HCT116 (cell line): ENCODE results near the gene CELF2. TPM values are rescaled to one million over a fixed set of nuclear protein-coding genes. Genes with fewer than 3 reads are reported as not detected.

Experiments used
- ATAC-seq: fragments of 200-7000 bp; cut with Tn5 transposase; 2 replicates; pipeline ENCODE4 v1.9.1; 2020; ENCODE audit warnings: mild to moderate bottlenecking, moderate library complexity
- BruUV-seq: library from RNA; stranded (reverse); fragments of 400-500 nt; replicated peaks from 2 replicates; lab custom pipeline; 2021; lab: Mats Ljungman, UMichigan
- CTCF ChIA-PET: fragments of 300-600 bp; sonication (Branson Sonifier 250); formaldehyde crosslinking; loops from one replicate; lab custom pipeline; 2021; ENCODE audit warnings: antibody characterized with exemption; lab: Charles Lee
- POLR2A ChIA-PET: fragments of 300-600, 350-600 bp; sonication (Branson Sonifier 250); formaldehyde crosslinking; loops from one replicate; lab custom pipeline; 2021; ENCODE audit warnings: antibody characterized with exemption; lab: Charles Lee
- RAD21 ChIA-PET, 2 experiments: fragments of 300-600 bp; sonication (Branson Sonifier 250); formaldehyde crosslinking; loops; one replicate each; lab custom pipeline; 2023; ENCODE audit warnings: low total read pairs in 2 of 2; ENCODE audit not compliant: uncharacterized antibody in 2 of 2, unreplicated experiment in 2 of 2, low non-redundant PET in 1 of 2; lab: Charles Lee
- DNase-seq: peaks from one replicate; pipeline ENCODE4 v3.0.0-alpha.2; 2010; ENCODE audit warnings: low read depth, low spot score
- H2AFZ ChIP-seq: fragments of 200-600 bp; shearing (Covaris generic), sonication (generic); 2 replicates; pipeline ENCODE4 v1.6.1; 2017; ENCODE audit warnings: low read depth, mixed run types, mixed read lengths, antibody characterized with exemption, low read length; ENCODE audit not compliant: poor library complexity, severe bottlenecking
- H3K27ac ChIP-seq: 2 replicates; pipeline ENCODE4 v1.5.1; 2012; ENCODE audit warnings: low read depth, low read length
- H3K27me3 ChIP-seq: fragments of 200-600 bp; sonication (generic); 2 replicates; pipeline ENCODE4 v1.6.1; 2016; ENCODE audit warnings: mixed run types, low read length, mixed read lengths; ENCODE audit not compliant: insufficient read depth
- H3K36me3 ChIP-seq, 2 experiments: fragments of 200-500 bp in 1 of 2; fragments of 200-600 bp in 1 of 2; sonication (Bioruptor generic) in 1 of 2; sonication (generic) in 1 of 2; 2 replicates each; pipeline versions ENCODE4 v1.5.1 to v1.6.1; 2014 to 2016; ENCODE audit warnings: low read length in 2 of 2, inconsistent platforms in 1 of 2, mixed read lengths in 1 of 2, mixed run types in 1 of 2; ENCODE audit not compliant: insufficient read depth in 2 of 2, control insufficient read depth in 1 of 2
- H3K4me1 ChIP-seq, 2 experiments: fragments of 200-600 bp in 1 of 2; sonication (generic) in 1 of 2; 2 replicates each; pipeline versions ENCODE4 v1.5.1 to v1.6.1; 2012 to 2017; ENCODE audit warnings: low read length in 2 of 2, inconsistent platforms in 1 of 2, mild to moderate bottlenecking in 1 of 2, mixed read lengths in 1 of 2, mixed run types in 1 of 2, moderate library complexity in 1 of 2; ENCODE audit not compliant: insufficient read depth in 2 of 2, control insufficient read depth in 1 of 2
- H3K4me2 ChIP-seq: fragments of 200-600 bp; sonication (generic); 2 replicates; pipeline ENCODE4 v1.6.1; 2017; ENCODE audit warnings: mixed run types, low read length, mixed read lengths
- H3K4me3 ChIP-seq, 2 experiments: fragments of 200-600 bp in 1 of 2; sonication (generic) in 1 of 2; replicated peaks in 1 of 2; 2 replicates each; pipeline ENCODE4 v1.5.1; 2011 to 2016; ENCODE audit warnings: low read length in 2 of 2, control low read depth in 1 of 2, low read depth in 1 of 2, mild to moderate bottlenecking in 1 of 2, mixed read lengths in 1 of 2, mixed run types in 1 of 2
- H3K79me2 ChIP-seq: fragments of 200-600 bp; sonication (generic); 2 replicates; pipeline ENCODE4 v1.6.1; 2017; ENCODE audit warnings: mild to moderate bottlenecking, mixed run types, low read length, moderate library complexity, mixed read lengths; ENCODE audit not compliant: insufficient read depth
- H3K9ac ChIP-seq: fragments of 200-600 bp; sonication (generic); 2 replicates; pipeline ENCODE4 v1.6.1; 2016; ENCODE audit warnings: low read length, mixed read lengths
- H3K9me2 ChIP-seq: fragments of 200-600 bp; sonication (generic), shearing (Covaris generic); 2 replicates; pipeline ENCODE4 v1.6.1; 2017; ENCODE audit warnings: mixed run types, mild to moderate bottlenecking, moderate library complexity; ENCODE audit not compliant: insufficient read depth
- H3K9me3 ChIP-seq, 2 experiments: fragments of 200-500 bp in 1 of 2; fragments of 200-600 bp in 1 of 2; sonication (Bioruptor generic) in 1 of 2; sonication (generic) in 1 of 2; 2 replicates each; pipeline ENCODE4 v1.6.1; 2014 to 2017; ENCODE audit warnings: low read length in 2 of 2, mixed read lengths in 2 of 2, inconsistent platforms in 1 of 2, low read depth in 1 of 2, mild to moderate bottlenecking in 1 of 2, mixed run types in 1 of 2, moderate library complexity in 1 of 2; ENCODE audit not compliant: control insufficient read depth in 1 of 2, insufficient read depth in 1 of 2
- H4K20me1 ChIP-seq: fragments of 200-600 bp; sonication (generic), shearing (Covaris generic); 2 replicates; pipeline ENCODE4 v1.6.1; 2017; ENCODE audit warnings: mixed run types, mild to moderate bottlenecking, moderate library complexity; ENCODE audit not compliant: insufficient read depth
- ATF3 ChIP-seq: IDR thresholded peaks from 2 replicates; pipeline ENCODE4 v1.6.1; 2012
- CBX3 ChIP-seq: IDR thresholded peaks from 2 replicates; pipeline ENCODE4 v1.6.1; 2012; ENCODE audit warnings: low read depth
- CTCF ChIP-seq, 3 experiments: fragments of 200-600 bp in 1 of 3; sonication (generic) in 1 of 3; IDR thresholded peaks in 2 of 3; conservative IDR thresholded peaks in 1 of 3; 2 replicates each; pipeline ENCODE4 v1.5.1; 2012 to 2017; ENCODE audit warnings: low read depth in 2 of 3, low read length in 2 of 3, antibody characterized with exemption in 1 of 3, borderline replicate concordance in 1 of 3, control low read depth in 1 of 3, mild to moderate bottlenecking in 1 of 3, mixed read lengths in 1 of 3, mixed run types in 1 of 3, moderate library complexity in 1 of 3; ENCODE audit not compliant: insufficient read depth in 1 of 3
- ELF1 ChIP-seq: IDR thresholded peaks from 2 replicates; pipeline ENCODE4 v1.6.1; 2012; ENCODE audit warnings: low read depth, borderline replicate concordance
- EZH2 ChIP-seq: fragments of 200-600 bp; sonication (generic); IDR thresholded peaks from 2 replicates; pipeline ENCODE4 v1.6.1; 2017; ENCODE audit warnings: antibody characterized with exemption, mixed run types
- EZH2phosphoT487 ChIP-seq: fragments of 200-600 bp; IDR thresholded peaks from 2 replicates; pipeline ENCODE4 v1.6.1; 2018; ENCODE audit warnings: antibody characterized with exemption, borderline replicate concordance
- FOSL1 ChIP-seq: IDR thresholded peaks from 2 replicates; pipeline ENCODE4 v1.6.1; 2012; ENCODE audit warnings: low read depth
- MAX ChIP-seq: IDR thresholded peaks from 2 replicates; pipeline ENCODE4 v1.6.1; 2012
- POLR2A ChIP-seq: IDR thresholded peaks from 2 replicates; pipeline ENCODE4 v1.7.0; 2011; ENCODE audit warnings: borderline replicate concordance; ENCODE audit not compliant: insufficient read depth, insufficient read length; ENCODE audit errors: extremely low read depth
- POLR2AphosphoS5 ChIP-seq: IDR thresholded peaks from 2 replicates; pipeline ENCODE4 v1.6.1; 2011; ENCODE audit warnings: mild to moderate bottlenecking, low read depth, low read length, moderate library complexity
- RAD21 ChIP-seq: IDR thresholded peaks from 2 replicates; pipeline ENCODE4 v1.6.1; 2012; ENCODE audit warnings: low read depth, mild to moderate bottlenecking
- REST ChIP-seq: IDR thresholded peaks from 2 replicates; pipeline ENCODE4 v1.6.1; 2012; ENCODE audit warnings: low read depth
- SRF ChIP-seq: IDR thresholded peaks from 2 replicates; pipeline ENCODE4 v1.6.1; 2012; ENCODE audit warnings: low read depth
- TCF7L2 ChIP-seq: IDR thresholded peaks from 2 replicates; pipeline ENCODE4 v1.7.0; 2011; ENCODE audit warnings: borderline replicate concordance, inconsistent platforms; ENCODE audit not compliant: insufficient read depth, insufficient read length; ENCODE audit errors: extremely low read depth
- YY1 ChIP-seq: IDR thresholded peaks from 2 replicates; pipeline ENCODE4 v1.6.1; 2011; ENCODE audit warnings: low read length, low read depth, moderate library complexity, mild to moderate bottlenecking; ENCODE audit not compliant: insufficient replicate concordance; ENCODE audit errors: extremely low read depth
- ZBTB33 ChIP-seq: IDR thresholded peaks from 2 replicates; pipeline ENCODE4 v1.6.1; 2011; ENCODE audit warnings: mild to moderate bottlenecking, low read length, moderate library complexity; ENCODE audit not compliant: insufficient replicate concordance; ENCODE audit errors: extremely low read depth
- ZNF274 ChIP-seq: fragments of 200-500 bp; sonication (Bioruptor generic); IDR thresholded peaks from 2 replicates; pipeline ENCODE4 v1.6.1; 2014; ENCODE audit warnings: mild to moderate bottlenecking, low read depth, low read length, inconsistent platforms
- intact Hi-C: fragments of 100-400 bp; cut with micrococcal nuclease; formaldehyde crosslinking; loops from 2 replicates; pipeline ENCODE4 v1.10.0; 2022
- total RNA-seq: library from RNA; stranded (reverse); gene quantifications from one replicate; pipeline ENCODE4 v1.2.1, GENCODE V29; 2021; ENCODE audit not compliant: unreplicated experiment

CELF2 gene
- total RNA-seq, 1 experiment from 2014 or later = 0.66 TPM

- RAD21 ChIA-PET = no interaction called here
- Histone ChIP-seq H2AFZ (no peak overlapping the region), H3K4me1 (no peaks in the 10 kb centered on the region), H3K4me3 (no peak overlapping the region), H3K27ac (no peak overlapping the region), H3K79me2 (no peaks in the 10 kb centered on the region), H3K4me2 (no peak overlapping the region), H3K36me3 (no peaks in the 10 kb centered on the region), H3K27me3 (no peaks in the 10 kb centered on the region), H3K9me3 (no peaks in the 10 kb centered on the region), H4K20me1 (no peaks in the 10 kb centered on the region), H3K9ac (no peak overlapping the region), H3K9me2 (no peaks in the 10 kb centered on the region)
- DNase-seq (no peak), ATAC-seq (no peak)
- intact Hi-C loops = no loop called here
- BruUV-seq = no TSS peak
- CTCF ChIA-PET = no interaction called here
- POLR2A ChIA-PET = no interaction called here
- TF ChIP-seq ZBTB33 (no peak), FOSL1 (no peak), EZH2 (no peak), CBX3 (no peak), ATF3 (no peak), POLR2AphosphoS5 (no peak), MAX (no peak), REST (no peak), ELF1 (no peak), SRF (no peak), CTCF (IDR thresholded peaks at IDR 0.05 in 2 of 3, conservative IDR thresholded peaks at IDR 0.05 in 1 of 3; ENCODE audit: borderline replicate concordance in 1 of 3, insufficient read depth in 1 of 3, low read depth in 2 of 3, low read length in 2 of 3) (no peak), YY1 (no peak), RAD21 (no peak), POLR2A (no peak), ZNF274 (no peak), EZH2phosphoT487 (no peak), TCF7L2 (no peak)
Measured at GRCh38 chr10:11206676-11207559, 189.2 kb downstream of the CELF2 start.
